K562 (cell line): ENCODE measurements around the gene TOMT. TPM values are rescaled to one million over a fixed set of nuclear protein-coding genes. Genes with fewer than 3 reads are reported as not detected.

ENCODE experiments used
- CREB3L1 ChIP-seq: fragments of 450-650 bp; IDR thresholded peaks from 2 replicates; pipeline ENCODE4 v1.6.1; 2014; ENCODE audit warnings: low read depth, mild to moderate bottlenecking, moderate library complexity, borderline replicate concordance
- FOXA3 ChIP-seq, 2 experiments: fragments of 450-650 bp in 1 of 2; sonication (generic) in 1 of 2; formaldehyde crosslinking; IDR thresholded peaks in 1 of 2; conservative IDR thresholded peaks in 1 of 2; 2 replicates each; pipeline versions ENCODE4 v1.4.0 to v1.8.0; 2020 to 2022; ENCODE audit warnings: mild to moderate bottlenecking in 2 of 2, missing genetic modification reagents in 1 of 2
- GABPB1 ChIP-seq: sonication (generic); formaldehyde crosslinking; IDR thresholded peaks from 2 replicates; pipeline ENCODE4 v1.8.0; 2022; ENCODE audit warnings: mild to moderate bottlenecking, missing genetic modification reagents
- GATA2 ChIP-seq: sonication (generic); formaldehyde crosslinking; IDR thresholded peaks from 2 replicates; pipeline ENCODE4 v1.4.0; 2020; ENCODE audit warnings: mild to moderate bottlenecking, missing genetic modification reagents
- HLTF ChIP-seq: fragments of 450-650 bp; IDR thresholded peaks from 2 replicates; pipeline ENCODE4 v1.6.1; 2016
- MAFK ChIP-seq: IDR thresholded peaks from 2 replicates; pipeline ENCODE4 v1.6.1; 2011; ENCODE audit warnings: low read length, improper control_type of control experiment
- MAZ ChIP-seq, 2 experiments: fragments of 450-650 bp in 1 of 2; sonication (generic) in 1 of 2; formaldehyde crosslinking; IDR thresholded peaks in 1 of 2; conservative IDR thresholded peaks in 1 of 2; 2 replicates each; pipeline versions ENCODE4 v1.4.0 to v1.5.0; 2020; ENCODE audit warnings: mild to moderate bottlenecking in 1 of 2, missing genetic modification reagents in 1 of 2
- MYC ChIP-seq, 2 experiments: fragments of 250-450 bp in 1 of 2; sonication (Bioruptor Pico) in 1 of 2; IDR thresholded peaks; 2 replicates each; pipeline versions ENCODE4 v1.5.1 to v1.6.1; 2012 to 2021; ENCODE audit warnings: low read depth in 2 of 2, borderline replicate concordance in 1 of 2, improper control_type of control experiment in 1 of 2, low read length in 1 of 2, mild to moderate bottlenecking in 1 of 2, moderate library complexity in 1 of 2
- NR2C2 ChIP-seq, 2 experiments: fragments of 200-800 bp in 1 of 2; sonication (Bioruptor generic) in 1 of 2; sonication (generic) in 1 of 2; formaldehyde crosslinking in 1 of 2; IDR thresholded peaks; 2 replicates each; pipeline versions ENCODE4 v1.6.1 to v1.8.0; 2016 to 2022; ENCODE audit warnings: mild to moderate bottlenecking in 1 of 2, missing compliant biosample characterization in 1 of 2, missing genetic modification characterization in 1 of 2, missing genetic modification reagents in 1 of 2
- PML ChIP-seq: IDR thresholded peaks from 2 replicates; pipeline ENCODE4 v1.6.1; 2012; ENCODE audit warnings: low read length, inconsistent platforms
- RBM22 ChIP-seq: fragments of 200-400 bp; formaldehyde crosslinking; IDR thresholded peaks from 2 replicates; pipeline ENCODE4 v1.6.1; 2018; ENCODE audit warnings: low read length, low read depth; ENCODE audit not compliant: poor library complexity, severe bottlenecking
- SIN3B ChIP-seq: fragments of 450-650 bp; IDR thresholded peaks from 2 replicates; pipeline ENCODE4 v1.6.1; 2017; ENCODE audit warnings: low read depth, mild to moderate bottlenecking, moderate library complexity
- TEAD1 ChIP-seq, 2 experiments: fragments of 450-650 bp in 1 of 2; sonication (generic) in 1 of 2; formaldehyde crosslinking; IDR thresholded peaks; 2 replicates each; pipeline versions ENCODE4 v1.4.0 to v1.8.0; 2020 to 2022; ENCODE audit warnings: mild to moderate bottlenecking in 2 of 2, missing genetic modification reagents in 1 of 2
- USF2 ChIP-seq: sonication (generic); formaldehyde crosslinking; IDR thresholded peaks from 2 replicates; pipeline ENCODE4 v1.5.0; 2020; ENCODE audit warnings: missing genetic modification reagents
- ZNF12 ChIP-seq: sonication (generic); formaldehyde crosslinking; IDR thresholded peaks from 2 replicates; pipeline ENCODE4 v1.4.0; 2020; ENCODE audit warnings: mild to moderate bottlenecking, missing genetic modification reagents
- ZNF197 ChIP-seq: fragments of 200-800 bp; sonication (Bioruptor generic); IDR thresholded peaks from 2 replicates; pipeline ENCODE4 v1.6.1; 2016; ENCODE audit warnings: low read depth, missing genetic modification characterization, missing compliant biosample characterization
- polyA plus RNA-seq, 8 experiments: library from polyadenylated mRNA; depleted of rRNA in 4 of 8; stranded (reverse) in 5 of 8; unstranded in 3 of 8; fragments of >200 nt; fragmentation: Nextera tagmentation in 2 of 8; fragmentation: Illumina TruSeq in 1 of 8; extraction: Ambion mirVana in 2 of 8; extraction: Trizol in 1 of 8; gene quantifications; 2 replicates each; pipeline versions ENCODE4 v1.2.1 to v1.2.3, GENCODE V29; 2011 to 2014; ENCODE audit warnings: inconsistent platforms in 1 of 8, missing spikeins in 1 of 8
- total RNA-seq, 7 experiments: library from RNA; depleted of rRNA in 6 of 7; stranded (reverse); fragments of >200 nt in 6 of 7; fragmentation: Illumina TruSeq in 2 of 7; extraction: Trizol in 2 of 7; gene quantifications; 2 replicates each; pipeline versions ENCODE4 v1.2.1 to v1.2.3, GENCODE V29; 2011 to 2021; ENCODE audit warnings: low replicate concordance in 1 of 7
- TF ChIP-seq, protein P1 (sequence below): sonication (generic); formaldehyde crosslinking; IDR thresholded peaks from 2 replicates; pipeline ENCODE4 v1.8.0; 2022; ENCODE audit warnings: mild to moderate bottlenecking, missing genetic modification reagents
- TF ChIP-seq, protein P2 (sequence below): fragments of 450-650 bp; IDR thresholded peaks from one replicate; pipeline ENCODE4 v1.6.1; 2018; ENCODE audit warnings: mild to moderate bottlenecking, moderate library complexity; ENCODE audit not compliant: partially characterized antibody
- TF ChIP-seq, protein P3 (sequence below): fragments of 250-450 bp; sonication (Bioruptor Pico); IDR thresholded peaks from 2 replicates; pipeline ENCODE4 v1.5.1; 2021; ENCODE audit warnings: mild to moderate bottlenecking

The TOMT gene
- total and polyA plus RNA-seq, 9 of the 15 experiments (the other 6 are each of a cell fraction or from before 2014, with no cell fraction given) = not detected

- TF ChIP-seq PML (peak; percentile 84), TEAD1 (CRISPR knock-in tag; IDR thresholded peaks at IDR 0.05) (0 out of 4 replicates have a peak, but pooled peaks of 1 of the 2 experiments have one; percentile 6), GATA2 (CRISPR knock-in tag) (no peak), CREB3L1 (peak; percentile 74; the same call in 1 of the 2 replicates), USF2 (CRISPR knock-in tag) (no peak), GABPB1 (CRISPR knock-in tag) (peak; percentile 98), FOXA3 (CRISPR knock-in tag; conservative IDR thresholded peaks at IDR 0.05 in 1 of 2, IDR thresholded peaks at IDR 0.05 in 1 of 2) (no peak), MAZ (CRISPR knock-in tag; conservative IDR thresholded peaks at IDR 0.05 in 1 of 2, IDR thresholded peaks at IDR 0.05 in 1 of 2) (peak; percentile 63 to 77), MYC (IDR thresholded peaks at IDR 0.05; ENCODE audit: low read depth, low read length) (peak; percentile 71), MYC (CRISPR knock-in tag; IDR thresholded peaks at IDR 0.05; ENCODE audit: borderline replicate concordance, low read depth) (0 out of 2 replicates have a peak, but pooled peaks have one; percentile 17), MAFK (0 out of 2 replicates have a peak, but pooled peaks have one; percentile 21), SIN3B (peak; percentile 47; the same call in 1 of the 2 replicates), ZNF197 (peak; percentile 5; the same call in 1 of the 2 replicates), RBM22 (no peak), NR2C2 (CRISPR knock-in tag; IDR thresholded peaks at IDR 0.05) (peak; percentile 99), NR2C2 (tag; IDR thresholded peaks at IDR 0.05) (peak; percentile 100), ZNF12 (no peak), HLTF (no peak; the same call in 1 of the 2 replicates)
- TF ChIP-seq, protein P1, sequence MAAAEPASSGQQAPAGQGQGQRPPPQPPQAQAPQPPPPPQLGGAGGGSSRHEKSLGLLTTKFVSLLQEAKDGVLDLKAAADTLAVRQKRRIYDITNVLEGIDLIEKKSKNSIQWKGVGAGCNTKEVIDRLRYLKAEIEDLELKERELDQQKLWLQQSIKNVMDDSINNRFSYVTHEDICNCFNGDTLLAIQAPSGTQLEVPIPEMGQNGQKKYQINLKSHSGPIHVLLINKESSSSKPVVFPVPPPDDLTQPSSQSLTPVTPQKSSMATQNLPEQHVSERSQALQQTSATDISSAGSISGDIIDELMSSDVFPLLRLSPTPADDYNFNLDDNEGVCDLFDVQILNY (CRISPR knock-in tag) = no peak
- TF ChIP-seq, protein P2, sequence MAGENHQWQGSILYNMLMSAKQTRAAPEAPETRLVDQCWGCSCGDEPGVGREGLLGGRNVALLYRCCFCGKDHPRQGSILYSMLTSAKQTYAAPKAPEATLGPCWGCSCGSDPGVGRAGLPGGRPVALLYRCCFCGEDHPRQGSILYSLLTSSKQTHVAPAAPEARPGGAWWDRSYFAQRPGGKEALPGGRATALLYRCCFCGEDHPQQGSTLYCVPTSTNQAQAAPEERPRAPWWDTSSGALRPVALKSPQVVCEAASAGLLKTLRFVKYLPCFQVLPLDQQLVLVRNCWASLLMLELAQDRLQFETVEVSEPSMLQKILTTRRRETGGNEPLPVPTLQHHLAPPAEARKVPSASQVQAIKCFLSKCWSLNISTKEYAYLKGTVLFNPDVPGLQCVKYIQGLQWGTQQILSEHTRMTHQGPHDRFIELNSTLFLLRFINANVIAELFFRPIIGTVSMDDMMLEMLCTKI = no peak
- TF ChIP-seq, protein P3, sequence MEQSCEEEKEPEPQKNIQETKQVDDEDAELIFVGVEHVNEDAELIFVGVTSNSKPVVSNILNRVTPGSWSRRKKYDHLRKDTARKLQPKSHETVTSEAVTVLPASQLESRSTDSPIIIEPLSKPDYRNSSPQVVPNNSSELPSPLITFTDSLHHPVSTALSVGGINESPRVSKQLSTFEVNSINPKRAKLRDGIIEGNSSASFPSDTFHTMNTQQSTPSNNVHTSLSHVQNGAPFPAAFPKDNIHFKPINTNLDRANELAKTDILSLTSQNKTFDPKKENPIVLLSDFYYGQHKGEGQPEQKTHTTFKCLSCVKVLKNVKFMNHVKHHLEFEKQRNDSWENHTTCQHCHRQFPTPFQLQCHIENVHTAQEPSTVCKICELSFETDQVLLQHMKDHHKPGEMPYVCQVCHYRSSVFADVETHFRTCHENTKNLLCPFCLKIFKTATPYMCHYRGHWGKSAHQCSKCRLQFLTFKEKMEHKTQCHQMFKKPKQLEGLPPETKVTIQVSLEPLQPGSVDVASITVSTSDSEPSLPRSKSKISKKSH (CRISPR knock-in tag) = no peak
Observed at GRCh38 chr11:72112143-72112977, 6.6 kb downstream of the TOMT start, which contains the start of gene ANAPC15 (continued).
